ENCODE measurements around the gene CSE1L.

DNA sequence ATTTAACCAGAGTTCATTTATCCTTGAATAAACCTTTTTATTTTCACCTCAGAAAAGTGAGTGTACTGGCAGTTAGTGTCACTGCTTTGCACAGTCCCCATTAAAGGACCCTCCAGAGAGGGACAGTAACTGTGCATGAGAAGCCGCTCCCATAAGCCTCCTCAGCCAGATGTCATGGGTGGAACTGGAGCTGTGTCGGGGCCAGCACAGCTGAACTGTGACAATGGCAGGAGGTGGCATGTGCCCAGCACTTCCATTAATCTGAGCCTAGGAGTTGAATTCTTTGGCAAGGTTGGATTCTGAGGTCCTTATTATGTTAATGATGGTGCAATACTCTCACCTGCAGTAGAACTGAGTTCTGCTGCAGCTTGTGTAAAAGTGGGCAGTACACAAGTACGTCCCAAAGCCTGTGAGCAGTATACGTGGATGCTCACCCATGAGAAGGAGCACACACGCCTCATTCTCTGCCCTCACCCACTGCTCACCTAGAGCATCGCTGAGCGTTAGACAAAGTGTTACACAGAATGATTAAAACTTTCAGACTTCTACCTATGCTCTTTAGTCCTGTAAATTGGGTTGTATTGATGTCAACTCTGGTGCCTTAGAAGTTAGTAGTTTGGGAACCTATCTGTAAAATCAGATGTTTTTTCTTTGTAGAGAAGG lies 11.9 kb upstream of the CSE1L start:
- TF ChIP-seq, protein P1, sequence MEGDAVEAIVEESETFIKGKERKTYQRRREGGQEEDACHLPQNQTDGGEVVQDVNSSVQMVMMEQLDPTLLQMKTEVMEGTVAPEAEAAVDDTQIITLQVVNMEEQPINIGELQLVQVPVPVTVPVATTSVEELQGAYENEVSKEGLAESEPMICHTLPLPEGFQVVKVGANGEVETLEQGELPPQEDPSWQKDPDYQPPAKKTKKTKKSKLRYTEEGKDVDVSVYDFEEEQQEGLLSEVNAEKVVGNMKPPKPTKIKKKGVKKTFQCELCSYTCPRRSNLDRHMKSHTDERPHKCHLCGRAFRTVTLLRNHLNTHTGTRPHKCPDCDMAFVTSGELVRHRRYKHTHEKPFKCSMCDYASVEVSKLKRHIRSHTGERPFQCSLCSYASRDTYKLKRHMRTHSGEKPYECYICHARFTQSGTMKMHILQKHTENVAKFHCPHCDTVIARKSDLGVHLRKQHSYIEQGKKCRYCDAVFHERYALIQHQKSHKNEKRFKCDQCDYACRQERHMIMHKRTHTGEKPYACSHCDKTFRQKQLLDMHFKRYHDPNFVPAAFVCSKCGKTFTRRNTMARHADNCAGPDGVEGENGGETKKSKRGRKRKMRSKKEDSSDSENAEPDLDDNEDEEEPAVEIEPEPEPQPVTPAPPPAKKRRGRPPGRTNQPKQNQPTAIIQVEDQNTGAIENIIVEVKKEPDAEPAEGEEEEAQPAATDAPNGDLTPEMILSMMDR (IDR thresholded peaks at IDR 0.05 in 2 of 3, conservative IDR thresholded peaks at IDR 0.05 in 1 of 3; ENCODE audit: borderline replicate concordance in 1 of 3, insufficient read depth in 1 of 3, low read depth in 2 of 3, low read length in 2 of 3): no peak
- TF ChIP-seq, protein P2, sequence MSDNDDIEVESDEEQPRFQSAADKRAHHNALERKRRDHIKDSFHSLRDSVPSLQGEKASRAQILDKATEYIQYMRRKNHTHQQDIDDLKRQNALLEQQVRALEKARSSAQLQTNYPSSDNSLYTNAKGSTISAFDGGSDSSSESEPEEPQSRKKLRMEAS (IDR thresholded peaks at IDR 0.05): no peak
- TF ChIP-seq EZH2 (IDR thresholded peaks at IDR 0.05) (no peak), SIN3A (IDR thresholded peaks at IDR 0.05; ENCODE audit: low read depth) (no peak)
